Measurements from ENCODE around the gene ZBP1.
"Not testable (repeated sequence)": the region's sequence is repeated elsewhere in the genome, so short reads cannot be mapped to it uniquely, and the experiment has no call there.

ZBP1 gene

DNA sequence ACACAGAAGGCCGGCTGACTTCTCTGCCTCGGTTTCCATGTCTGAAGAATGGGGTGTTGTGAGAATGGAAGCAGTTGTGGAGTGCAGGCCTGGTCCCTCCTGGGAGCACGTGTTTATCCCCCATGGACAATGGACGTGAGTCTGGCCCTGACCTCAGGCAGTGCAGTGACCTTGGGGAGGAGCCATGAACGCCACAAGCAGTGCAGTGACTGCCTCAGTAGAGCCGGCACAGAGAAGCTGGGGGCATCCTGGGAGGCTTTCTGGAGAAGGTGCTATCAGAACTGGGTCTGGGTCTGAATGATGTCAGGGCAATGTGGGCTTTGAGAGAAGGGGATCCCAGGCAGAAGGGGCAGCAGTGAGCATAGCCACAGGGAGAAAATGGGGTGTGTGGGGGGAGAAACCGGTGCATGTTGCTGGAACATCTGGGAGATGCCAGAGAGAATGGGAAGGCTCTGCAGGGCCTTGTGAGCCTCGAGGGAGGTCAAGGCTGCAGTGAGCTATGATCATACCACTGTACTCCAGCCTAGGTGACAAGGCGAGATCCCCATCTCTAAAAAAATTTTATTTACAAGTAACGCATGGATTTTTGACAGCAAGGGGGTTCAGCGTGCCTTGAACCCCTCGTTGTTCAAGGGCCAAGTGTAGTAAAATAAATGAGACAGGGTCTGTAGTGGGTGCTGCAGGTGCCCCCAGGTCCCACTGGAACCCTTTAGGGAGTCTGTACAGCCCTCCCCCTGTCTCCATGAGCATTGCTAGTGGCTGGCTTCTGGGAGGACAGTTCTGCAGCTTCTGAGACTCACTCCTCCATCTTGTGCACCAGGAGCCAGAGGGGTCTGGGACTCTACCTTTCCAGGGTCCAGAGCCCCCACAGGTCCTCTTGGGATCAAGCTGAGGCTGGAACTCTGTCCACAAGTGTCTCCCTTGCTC, 27.0 kb upstream of the ZBP1 start:
- DNase-seq (ENCODE audit: low read depth in 3 of 3): no peak

DNA sequence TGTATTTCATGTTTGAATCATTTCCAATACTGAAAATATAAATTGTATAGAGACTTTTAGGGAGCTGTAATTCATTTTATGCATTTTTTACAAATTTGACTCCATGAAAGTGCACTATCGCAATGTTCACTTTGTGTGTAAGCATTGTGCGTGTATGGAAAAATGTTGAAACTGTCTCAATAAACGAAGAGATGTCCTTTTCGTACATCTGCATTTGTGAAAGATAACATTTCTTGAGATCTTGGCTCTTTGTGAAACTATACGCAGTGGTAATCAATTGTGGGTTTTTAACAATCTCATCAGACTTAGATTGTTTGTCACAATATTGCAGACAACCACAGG, 18.6 kb upstream of the ZBP1 start:
- no peak for DNase-seq (ENCODE audit: low read depth in 3 of 3)

DNA sequence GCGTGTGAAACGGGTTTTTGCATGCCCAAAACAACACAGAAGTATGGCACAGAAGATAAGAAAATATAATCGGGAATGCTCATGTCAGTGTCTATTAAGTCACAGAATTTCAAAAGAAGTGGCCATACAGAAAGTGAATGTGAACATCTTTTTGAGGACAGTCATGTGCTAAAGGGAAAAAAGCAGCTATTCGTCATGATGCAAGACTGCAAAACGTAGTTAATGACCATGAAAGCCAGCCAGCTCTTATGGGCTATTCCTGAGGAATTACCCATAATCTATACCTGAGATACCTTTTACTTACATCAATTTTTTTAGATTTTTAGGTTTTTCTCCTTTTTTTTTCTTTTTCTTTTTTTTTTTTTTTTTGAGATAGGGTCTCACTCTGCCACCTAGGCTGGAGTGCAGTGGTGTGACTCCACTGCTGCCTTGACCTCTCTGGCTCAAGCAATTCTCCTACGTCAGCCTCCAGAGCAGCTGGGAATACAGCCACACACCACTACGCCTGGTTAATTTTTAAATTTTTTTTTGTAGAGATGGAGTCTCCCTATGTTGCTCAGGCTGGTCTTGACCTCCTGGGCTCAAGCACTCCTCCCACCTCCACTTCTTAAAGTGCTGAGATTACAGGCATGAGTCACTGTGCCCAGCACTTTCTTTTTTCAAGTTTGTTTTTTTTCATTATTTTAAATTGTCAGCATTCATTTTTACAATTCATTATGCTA, 18.1 kb upstream of the ZBP1 start:
- no peak for DNase-seq (ENCODE audit: low read depth in 3 of 3)

DNA sequence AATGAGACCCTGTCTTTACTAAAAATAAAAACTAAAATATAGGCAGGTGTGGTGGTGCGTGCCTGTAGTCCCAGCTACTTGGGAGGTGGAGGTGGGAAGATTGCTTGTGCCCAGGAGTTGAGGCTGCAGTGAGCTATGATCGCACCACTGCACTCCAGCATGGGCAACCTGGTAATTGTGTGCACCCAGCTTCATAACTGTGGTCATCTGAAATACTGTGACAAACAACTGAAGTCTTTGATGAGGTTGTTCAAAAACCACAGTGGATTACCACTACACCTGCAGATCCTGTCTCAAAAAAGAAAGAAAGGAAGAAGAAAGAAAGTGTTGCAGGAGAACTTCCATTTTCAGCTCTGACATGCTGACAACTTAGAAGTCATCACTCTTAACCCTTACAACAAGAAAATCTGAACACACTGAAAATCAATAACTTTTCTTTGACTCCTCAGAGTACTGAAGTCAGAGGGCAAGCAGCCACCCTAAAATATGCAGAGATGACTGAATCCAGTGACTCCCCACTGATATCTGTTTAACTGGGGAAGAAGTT, 13.8 kb upstream of the ZBP1 start:
- no peak for DNase-seq (ENCODE audit: low read depth in 3 of 3)

DNA sequence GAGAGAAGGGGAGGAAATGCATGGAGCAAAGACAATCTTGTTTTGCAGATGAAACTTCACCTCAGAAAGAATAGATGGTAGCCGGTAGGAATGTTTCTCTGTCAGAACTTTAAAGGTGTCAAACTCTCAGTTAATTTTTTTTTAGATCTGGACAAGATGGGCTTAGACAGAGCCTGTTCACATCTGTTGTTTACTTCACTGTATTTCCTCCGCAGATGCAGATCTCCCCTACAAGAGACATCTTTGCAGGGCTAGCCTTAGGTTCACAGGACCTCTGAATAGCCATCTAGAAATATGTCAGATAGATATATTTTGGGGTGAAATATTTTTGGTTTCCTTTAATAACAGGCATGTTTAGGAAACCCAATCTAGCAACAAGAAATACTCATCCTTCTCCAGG, 12.1 kb upstream of the ZBP1 start:
- no peak for DNase-seq (ENCODE audit: low read depth in 3 of 3)

DNA sequence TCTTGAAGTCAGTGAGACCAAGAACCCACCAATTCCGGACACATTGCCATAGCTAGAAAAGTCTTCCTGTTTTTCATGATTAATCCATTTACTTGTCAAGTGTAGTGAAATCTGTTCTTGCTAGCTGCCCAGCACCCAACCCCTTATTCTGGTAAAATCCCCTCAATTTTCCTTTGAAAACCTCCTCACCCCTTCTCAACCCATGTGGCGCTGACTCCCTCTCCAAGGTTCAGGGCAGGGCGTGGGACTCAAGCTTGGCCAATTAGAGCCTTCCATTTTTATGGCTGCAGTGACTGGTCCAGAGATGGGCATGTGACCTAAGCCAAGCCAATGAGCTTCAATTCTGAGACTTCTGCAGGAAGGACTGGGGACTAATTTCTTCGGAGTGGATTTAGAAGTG, 9.8 kb upstream of the ZBP1 start:
- no peak for DNase-seq (ENCODE audit: low read depth in 3 of 3)

DNA sequence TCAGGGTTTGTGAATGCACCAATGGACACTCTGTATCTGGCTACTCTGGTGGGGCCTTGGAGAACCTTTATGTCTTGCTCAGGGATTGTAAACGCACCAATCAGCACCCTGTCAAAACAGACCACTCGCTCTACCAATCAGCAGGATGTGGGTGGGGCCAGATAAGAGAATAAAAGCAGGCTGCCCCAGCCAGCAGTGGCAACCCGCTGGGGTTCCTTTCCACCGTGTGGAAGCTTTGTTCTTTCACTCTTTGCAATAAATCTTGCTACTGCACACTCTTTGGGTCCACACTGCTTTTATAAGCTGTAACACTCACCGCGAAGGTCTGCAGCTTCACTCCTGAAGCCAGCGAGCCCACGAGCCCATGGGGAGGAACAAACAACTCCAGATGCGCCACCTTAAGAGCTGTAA, 9.3 kb upstream of the ZBP1 start:
- not testable (repeated sequence) for DNase-seq (ENCODE audit: low read depth in 3 of 3)

DNA sequence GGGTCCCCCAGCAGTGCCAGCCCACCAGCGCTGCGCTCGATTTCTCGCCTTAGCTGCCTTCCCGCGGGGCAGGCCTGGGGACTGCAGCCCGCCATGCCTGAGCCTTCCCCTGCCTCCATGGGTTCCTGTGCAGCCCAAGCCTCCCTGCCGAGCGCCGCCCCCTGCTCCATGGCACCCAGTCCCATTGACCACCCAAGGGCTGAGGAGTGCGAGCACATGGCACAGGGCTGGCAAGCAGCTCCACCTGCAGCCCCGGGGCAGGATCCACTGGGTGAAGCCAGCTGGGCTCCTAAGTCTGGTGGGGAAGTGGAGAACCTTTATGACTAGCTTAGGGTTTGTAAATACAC, 8.7 kb upstream of the ZBP1 start:
- DNase-seq (ENCODE audit: low read depth in 3 of 3): not testable (repeated sequence)

DNA sequence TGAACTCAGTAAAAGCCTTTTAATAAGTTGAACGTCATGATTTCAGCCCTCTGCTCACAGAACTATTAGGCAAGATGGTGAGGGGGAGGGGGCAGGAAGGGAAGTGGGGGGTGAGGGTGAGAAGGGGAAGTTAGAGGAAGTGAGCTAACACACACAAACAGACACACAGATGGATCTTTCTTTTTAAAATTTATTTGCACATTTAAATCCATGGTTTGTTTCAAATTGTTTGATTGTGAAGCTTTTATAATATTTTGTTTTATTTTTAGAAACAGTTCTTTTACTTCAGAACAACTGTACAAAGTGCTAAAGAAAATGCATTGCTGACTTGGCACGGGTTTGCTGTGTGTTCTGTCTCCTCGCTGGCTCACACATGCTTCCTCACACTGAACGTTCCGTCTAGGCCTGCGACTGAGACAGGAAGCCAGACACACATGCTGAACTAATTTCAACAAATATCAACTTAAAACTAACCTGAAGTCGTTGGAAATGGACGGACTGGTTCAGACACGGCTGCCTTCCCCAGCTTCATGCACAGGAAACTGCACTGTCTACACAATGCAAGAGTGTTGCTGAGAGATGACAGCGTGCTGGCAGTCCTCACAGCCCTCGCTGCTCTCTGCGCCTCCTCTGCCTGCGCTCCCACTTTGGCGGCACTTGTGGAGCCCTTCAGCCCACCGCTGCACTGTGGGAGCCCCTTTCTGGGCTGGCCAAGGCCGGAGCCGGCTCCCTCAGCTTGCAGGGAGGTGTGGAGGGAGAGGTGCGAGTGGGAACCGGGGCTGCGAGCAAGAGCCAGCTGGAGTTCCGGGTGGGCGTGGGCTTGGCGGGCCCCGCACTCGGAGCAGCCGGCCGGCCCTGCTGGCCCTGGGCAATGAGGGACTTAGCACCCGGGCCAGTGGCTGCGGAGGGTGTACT, 8.1 kb upstream of the ZBP1 start:
- DNase-seq (ENCODE audit: low read depth in 3 of 3): peak in 1 of 3 experiments; percentile 41

DNA sequence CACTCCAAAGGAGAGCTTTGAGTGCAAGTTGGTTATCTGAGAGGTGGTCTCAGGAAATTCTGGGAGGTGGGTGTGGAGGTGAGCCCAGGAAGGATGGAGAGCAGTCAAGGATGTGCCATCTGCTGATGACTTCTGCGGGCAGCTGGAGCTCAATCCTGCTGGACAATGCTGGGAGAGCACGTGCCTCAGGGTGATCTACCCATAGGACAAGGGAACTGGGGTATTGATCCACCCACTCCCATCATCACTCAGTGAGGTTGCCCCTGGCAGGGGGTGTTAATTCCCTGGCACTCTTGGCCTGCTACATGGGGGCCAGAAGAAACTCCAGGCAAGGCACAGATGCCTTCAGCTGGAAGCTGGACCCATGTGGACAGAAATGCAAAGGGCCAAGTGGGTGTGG, 7.1 kb upstream of the ZBP1 start:
- DNase-seq (ENCODE audit: low read depth in 3 of 3): no peak

DNA sequence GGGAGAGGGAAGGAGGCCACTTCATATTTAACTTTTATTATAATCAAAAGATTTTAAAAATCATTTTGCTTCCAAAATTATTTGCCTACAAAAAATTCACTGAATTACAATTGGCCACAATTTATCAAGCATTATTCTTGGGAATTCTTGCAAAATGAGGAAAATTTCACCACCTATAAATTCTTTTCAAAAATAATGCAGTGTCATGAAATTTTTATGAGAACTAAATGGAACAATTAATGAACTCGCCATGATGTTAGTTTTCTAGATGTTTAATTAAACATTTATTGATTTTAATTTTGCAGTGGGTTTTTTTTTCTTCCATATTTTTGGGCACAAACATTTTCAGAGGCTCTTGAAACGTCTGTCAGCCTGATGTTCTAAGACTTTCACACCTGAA, 5.8 kb upstream of the ZBP1 start:
- DNase-seq (ENCODE audit: low read depth in 3 of 3): no peak

DNA sequence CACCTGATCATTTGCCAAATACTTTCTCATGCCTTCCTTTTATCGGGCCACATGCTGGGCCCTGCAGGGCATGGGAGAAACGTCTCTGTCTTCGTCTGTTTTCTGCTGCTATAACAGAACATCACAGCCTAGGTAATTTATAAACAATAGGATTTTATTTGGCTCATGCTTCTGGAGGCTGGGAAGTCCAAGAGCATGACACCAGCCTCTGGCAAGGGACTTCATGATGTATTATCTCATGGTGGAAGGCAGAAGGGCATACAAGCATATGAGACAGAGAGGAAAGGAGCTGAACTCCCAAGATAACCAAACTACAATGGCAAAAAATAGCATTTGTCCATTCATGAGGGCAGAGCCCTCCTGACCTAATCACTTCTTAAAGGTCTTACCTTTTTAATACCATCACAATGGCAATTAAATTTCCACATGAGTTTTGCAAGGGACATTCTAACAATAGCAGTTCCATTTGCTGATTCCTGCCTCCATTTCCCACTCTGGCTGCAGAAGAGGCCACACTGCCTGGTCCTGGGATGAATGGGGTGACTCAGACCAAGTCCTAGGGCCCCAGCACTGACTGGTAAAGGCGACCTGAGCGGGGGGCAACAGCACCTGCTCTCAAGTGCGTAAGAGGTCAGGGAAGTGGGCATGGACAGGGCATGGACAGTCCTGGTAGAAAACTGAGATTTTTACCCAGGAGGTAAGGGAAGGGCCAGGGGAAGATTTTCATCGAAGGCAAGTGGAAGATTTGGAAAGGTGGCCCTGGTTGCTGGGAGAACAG, 5.1 kb upstream of the ZBP1 start:
- DNase-seq (ENCODE audit: low read depth in 3 of 3): no peak

DNA sequence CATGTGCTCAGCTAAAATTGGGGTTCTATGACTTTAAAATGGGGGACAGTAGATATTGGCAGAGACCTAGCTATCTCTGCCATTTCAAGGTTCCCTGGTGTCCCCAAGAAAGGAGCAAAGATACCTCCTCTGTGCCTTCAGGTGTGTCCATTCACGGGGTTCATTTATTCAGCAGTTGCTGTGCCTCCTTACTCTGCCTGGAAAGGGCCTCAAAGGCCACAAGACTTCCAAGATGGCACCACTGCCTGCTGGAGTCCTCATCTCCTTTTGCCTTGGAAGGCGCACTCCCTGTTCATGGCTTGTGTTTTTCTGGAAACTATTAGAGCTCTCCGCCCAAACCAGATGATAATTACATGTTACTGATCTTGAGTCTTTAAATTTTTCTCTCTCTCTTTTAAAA, 3.9 kb upstream of the ZBP1 start:
- DNase-seq (ENCODE audit: low read depth in 3 of 3): no peak

DNA sequence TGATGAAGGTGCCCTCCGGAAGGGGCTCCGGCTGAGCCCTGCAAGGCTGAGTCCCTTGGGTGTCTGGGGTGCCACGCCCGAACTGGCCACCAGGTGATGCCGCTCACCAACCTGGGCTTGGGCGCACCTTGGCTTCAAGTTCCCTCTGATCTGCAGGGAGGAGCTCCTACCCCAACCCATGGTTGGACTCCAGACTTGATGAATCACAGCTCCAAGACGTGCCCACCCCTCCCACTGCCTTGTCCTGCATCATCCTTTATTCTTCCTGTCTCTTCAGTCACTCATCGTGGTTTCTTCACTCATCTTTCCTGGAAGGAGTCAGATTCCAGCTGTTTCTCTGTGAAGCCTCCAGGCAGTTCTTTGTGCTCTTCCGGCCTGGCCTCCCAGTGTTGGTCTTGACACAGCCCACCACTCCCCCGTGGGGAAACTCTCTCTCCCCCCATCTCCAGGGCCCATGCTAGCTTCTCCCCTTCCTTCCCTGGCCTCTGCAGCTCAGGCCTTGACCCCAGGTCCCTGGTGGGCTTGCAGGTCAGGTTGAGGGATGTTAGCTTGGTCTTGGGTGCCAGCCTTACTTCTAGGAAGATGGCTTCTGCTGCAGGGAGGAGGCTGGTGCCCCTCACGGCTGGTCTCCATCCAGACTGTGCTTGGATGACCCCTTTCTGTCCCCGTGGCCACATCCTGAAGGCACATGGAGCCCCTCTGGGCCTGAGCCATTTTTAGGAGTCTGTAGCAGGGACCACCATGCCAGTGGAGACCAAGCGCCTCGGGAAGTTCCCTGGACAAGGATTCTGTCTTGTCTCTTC, 2.6 kb upstream of the ZBP1 start:
- peak in 2 of 3 experiments; percentile 45 to 56 for DNase-seq (ENCODE audit: low read depth in 3 of 3)

DNA sequence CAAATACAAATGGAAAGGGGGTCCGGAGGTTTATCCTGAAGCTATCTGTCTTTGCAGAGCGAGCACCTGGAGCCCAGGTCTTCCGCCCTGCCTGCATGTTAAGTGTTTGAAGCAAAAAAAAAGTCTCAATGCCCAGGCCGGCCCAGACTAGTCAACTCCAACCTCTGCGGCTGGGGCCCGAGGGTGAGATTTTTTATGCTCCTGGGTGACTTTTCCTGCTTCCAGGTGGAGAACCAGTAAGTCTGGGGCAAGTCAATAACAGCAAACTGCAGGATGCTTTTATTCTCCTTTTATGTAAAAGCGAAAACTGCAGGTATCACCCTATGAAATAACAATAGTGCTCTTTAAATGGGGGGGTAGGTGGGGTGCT, 2.0 kb upstream of the ZBP1 start:
- DNase-seq (ENCODE audit: low read depth in 3 of 3): no peak

DNA sequence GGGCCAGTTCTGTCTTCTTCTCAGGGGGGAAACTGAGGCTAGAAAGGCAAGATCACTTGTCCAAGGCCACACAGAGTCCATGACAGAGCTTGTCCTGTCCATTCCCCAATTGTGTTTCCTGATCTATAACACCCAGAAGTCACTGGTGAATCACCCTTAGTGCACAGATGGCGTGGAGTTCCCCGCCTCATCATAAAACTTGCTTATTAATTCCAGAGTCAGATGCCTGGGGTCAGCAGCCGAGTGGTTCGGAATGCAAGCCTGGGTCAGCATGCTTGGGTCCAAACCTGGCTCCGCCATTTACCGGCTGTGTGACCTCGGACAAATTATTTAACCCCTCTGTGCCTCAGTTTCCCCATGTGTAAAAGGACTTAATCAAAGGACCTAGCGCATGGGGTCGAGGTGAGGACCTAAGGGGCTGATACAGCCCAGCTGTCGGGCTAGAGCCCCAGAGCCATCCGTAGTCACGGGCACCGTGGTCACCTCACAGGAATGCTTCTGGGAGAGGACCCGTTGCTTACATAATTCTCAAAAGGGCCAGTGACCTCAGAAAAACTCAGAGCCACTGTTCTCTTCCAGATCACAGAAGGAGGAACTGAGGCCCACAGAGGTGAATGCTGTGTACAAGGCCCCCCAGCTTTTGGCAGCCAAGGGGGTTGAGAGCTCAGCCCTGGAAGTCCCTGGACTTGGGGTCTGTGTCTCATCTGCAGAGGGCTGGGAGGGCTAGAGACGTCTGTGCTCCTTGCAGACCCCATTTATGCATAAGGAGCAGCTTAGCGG, 1.4 kb upstream of the ZBP1 start:
- DNase-seq (ENCODE audit: low read depth in 3 of 3): no peak

DNA sequence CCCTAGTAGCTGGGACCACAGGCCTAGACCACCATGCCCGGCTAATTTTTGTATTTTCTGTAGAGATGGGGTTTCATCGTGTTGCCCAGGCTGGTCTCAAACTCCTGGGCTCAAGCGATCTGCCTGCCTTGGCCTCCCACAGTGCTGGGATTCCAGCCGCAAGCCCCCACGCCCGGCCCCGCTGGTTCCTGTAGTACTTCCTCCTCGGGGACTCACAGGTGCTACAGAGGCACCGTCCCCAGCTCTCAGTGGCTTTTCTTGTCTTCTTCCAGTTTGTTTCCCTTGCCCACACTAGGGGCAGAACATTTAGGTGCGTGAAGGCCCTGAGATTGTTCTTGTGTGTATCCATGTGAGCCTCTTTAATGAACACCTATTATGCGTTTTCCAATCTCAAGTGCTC, 773 bp upstream of the ZBP1 start:
- DNase-seq (ENCODE audit: low read depth in 3 of 3): no peak

DNA sequence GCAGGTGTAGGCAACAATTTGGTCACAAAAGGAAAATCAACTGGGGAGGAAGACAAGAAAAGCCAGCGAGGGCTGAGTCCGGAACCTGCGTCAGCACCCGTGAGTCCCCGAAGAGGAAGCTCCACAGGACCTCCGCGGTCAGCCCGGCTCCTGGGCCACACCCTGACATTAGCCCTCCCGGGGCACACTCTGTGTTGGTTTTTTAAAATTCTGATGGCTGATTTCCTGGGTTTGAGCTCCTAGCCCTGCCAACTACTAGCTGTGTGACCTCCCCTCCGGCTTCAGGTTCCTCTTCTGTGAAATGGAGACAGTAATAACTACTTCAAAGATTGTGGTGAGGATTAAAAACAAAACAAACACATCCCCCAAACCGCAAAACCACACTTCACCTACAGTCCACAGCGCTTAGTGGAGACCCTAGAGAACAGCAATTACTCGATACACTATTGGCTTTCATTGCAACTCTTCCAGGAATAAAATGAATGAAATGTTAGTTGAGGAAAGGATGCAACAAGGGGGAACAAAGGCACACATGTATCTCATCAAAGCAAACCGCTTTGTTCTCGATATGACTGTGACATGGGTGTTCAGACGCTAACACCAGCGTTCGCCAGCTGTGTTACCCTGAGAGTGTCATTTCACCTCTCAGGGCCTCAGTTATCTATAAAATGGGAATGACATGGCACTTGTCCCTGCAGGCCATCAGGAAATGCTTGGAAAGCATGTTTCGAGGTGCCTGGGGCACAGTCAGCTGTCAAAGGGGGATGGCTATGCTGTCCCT, 985 bp downstream of the ZBP1 start:
- peak in 1 of 3 experiments; percentile 25 for DNase-seq (ENCODE audit: low read depth in 3 of 3)

DNA sequence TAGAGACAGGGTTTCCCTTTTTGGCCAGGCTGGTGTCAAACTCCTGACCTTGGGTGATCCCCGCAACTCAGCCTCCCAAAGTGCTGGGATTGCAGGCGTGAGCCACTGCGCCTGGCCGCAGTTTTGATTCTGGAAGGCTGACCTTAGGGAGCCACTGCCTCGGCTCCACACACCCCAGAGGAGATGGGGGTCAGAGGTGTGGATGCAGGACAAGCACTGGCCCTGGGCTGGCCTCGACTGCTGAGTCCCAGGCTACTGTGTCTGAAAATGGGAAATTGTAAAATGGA, 1.5 kb downstream of the ZBP1 start:
- no peak for DNase-seq (ENCODE audit: low read depth in 3 of 3)
